Stimulated activated CD4-positive, alpha-beta T cell treated with anti-CD3 and anti-CD28 coated beads, Interleukin-1b, Interleukin-23, amount 100 ng/mL, for 1 hour (primary cell): ENCODE measurements around the gene CLEC16A.
"Not testable (repeated sequence)": the region's sequence is repeated elsewhere in the genome, so short reads cannot be mapped to it uniquely, and the experiment has no call there.

Experiments used
- DNase-seq, 2 donors: peaks; one replicate each; pipeline ENCODE4 v3.0.0-alpha.2; 2020; ENCODE audit warnings: low read depth in 2 of 2

The CLEC16A gene

DNA sequence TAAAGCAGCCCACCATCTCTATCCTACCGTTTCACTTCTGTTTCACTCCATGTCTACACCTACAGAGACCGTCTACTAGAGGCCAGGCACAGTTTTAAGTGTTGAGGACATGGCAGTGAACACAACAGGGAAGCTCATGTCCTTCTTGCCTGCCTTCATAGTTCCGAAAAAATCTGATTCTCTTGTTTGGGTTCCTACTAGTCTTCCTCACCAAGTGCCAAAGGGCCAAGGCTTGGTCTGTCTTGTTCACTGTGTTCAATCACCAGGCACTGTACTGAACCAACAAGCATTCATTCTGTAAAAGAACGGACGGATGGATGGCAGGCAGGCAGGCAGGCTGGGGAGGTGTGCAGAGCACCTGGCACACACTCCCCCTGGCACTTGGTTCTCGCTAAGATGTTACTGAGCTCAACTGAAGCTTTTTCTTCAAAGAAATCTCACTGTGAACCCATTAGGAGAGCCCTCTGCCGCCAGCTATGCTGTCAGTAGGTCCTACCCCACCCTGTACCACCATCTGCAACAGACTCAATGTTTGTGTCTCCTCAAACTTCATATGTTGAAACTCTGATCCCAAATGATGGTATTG lies 4.6 kb upstream of the CLEC16A start:
- DNase-seq: no peak

DNA sequence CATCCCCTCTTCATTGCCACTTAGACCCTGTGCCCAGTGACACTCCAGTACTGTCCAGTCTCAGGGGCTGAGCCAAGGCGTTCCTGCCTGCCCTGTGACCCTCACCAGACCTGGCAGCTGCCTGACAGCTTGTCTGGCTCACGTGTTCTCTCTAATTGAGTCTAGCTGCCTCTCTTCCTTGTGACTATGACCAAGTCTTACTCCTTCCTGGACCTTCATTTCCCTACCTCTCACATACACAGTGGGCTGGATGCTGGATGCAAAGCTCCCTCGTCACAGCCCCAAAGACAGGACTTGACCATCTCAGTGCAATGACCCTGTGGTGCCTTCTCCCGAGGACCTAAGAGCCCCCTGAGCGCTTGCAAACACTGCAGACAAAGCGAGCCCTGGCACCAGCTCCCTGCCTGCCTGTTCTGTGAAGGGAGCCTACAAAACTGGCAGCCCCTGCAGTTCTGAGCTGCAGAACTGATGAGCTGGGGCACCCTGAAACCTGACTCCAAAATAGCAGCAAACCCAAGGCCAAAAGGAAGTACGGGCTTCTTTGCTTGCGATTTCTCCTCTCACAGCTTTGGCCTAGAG lies 3.8 kb upstream of the CLEC16A start:
- no peak for DNase-seq

DNA sequence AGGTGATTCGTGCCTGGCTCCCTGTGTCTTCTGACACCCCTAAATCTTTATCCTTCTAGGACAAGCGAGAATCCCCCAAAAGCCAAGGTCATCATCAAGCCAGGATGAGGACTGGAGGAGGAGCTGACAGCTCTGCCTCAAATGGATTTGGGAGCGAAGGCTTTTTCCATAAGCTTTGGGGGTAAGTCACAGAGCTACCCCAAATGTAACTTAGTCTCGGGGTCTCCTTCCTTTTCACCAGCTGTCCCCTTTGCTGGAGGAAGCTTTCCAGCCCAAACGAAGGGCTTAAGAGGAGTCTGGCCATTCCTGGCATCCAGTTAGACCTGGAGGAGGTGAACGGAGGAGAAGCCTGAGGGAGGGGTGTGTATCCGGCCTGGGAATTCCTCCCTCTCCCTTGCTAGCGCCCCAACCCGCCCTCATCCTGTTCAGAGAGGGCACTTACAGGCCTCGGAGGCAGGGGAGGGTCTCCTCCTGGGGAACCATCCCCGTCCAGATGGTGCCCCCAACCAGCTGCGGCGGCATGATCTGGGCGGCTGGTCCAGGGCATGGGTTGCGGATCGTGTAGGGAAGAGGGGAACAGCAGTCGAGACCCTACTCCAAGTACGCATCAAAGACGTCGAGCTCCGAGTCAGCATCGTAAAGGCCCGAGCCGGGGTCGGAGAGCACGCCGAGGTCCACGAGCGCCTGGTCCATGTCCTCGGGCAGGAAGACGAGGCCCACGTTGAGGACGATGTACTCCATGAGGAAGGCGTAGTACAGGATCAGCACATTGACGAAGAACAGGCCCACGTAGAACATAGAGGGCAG lies 3.0 kb upstream of the CLEC16A start:
- DNase-seq: no peak

DNA sequence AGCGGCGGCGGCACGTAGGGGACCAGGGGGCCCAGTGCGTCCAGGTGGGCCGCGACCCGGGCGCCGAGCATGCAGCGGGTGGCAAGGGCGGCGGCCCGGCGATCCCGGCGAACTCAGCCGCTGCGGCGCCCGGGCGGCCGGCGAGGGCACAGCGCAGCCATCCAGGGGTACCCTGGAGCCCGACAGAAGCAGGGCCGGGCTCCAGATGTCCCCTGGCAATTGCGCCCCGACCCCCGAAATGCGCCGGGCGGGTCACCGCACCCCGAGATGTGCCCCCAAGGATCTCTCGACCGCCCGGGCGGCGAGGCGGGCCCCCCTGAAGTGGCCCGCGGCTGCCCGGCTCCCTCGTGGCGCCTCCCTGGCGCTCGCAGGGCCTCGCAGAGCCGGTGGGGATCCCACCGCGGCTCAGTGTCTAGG lies 2.4 kb upstream of the CLEC16A start:
- not testable (repeated sequence) for DNase-seq

DNA sequence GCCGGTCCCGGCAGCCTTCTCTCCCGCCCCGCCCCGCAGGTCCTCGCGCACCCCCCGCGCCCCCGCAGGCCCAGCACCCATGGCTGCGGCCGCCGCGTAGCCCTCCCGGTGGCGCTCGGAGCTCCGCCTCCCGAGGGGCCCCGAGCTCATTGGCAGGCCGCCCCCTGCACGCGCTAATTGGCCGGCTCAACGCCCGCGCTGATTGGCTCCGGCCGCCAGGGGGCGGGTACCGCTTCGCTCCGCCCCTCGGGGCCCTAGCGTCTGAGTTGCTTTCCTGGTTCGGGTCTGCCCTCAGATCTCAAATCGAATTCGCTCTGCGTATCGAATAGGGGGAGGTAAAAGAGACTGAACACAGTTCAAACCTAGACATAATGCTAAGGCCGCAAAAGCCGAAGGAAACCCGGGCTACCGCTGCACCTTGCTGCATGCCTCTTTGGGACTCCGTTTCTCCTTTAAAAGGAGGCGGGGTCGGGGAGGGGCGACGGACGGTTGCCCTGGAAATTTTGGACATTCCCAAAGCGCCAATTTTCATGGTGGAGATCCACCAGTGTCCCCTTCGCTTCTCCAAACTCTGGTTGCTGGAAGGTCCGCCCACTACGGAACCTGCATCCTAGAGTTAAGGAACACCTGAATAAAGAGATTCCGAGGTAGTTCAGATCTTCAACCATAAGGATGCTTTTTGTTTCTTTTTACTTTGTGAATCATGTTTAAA lies 1.9 kb upstream of the CLEC16A start, which contains the start of gene DEXI:
Gene DEXI (minus strand): TSS at position 117 of the 712 bp plus-strand sequence. CDS start 463 bp downstream, outside the sequence.
- DNase-seq: peak; percentile 88 to 89

DNA sequence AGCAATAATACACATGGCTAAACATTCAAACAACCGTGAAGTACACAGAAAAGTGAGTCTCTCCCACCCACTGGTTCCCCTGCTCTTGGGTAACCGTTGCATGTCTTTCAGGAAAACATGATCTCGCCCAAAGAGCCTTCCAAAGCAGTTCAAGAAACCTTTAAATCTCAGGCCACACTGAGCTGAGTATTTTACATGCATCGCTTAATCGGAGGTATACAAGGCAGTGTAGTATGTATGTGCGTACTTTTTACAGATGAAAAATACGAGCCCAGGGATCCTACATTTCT lies 1.4 kb upstream of the CLEC16A start:
- no peak for DNase-seq

DNA sequence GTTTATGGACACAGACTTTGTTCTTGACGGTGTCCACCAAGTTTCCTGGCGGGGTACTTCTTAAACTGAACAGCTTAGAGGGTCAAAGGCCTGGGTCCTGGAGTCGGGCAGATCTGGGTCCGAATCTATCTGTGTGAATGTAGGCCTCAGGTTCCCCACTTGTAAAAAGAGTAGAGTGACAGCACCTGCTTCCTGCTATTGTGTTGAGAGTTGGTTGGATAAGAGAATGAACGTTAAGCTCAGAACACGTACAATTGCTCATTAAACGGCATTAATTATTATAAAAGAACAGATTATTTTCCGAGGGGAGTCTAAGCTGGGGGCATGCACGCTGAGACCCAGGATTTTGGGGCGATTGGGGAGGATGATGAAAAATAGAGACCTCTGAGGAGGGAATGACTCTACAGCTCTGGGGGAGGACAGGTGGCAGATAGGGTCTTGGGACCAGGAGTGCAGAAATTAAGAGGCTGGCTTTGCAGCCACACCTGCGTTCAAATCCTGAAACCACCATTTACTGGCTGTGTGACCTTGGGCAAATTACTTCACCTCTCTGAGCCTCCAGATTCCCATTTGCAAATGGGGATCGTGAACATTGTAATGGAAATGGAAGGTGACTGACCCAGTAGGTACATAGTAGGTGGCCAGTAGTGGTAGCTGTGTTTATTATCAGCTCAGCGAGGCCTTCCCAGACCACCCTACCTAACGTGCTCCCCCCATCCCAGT lies 862 bp downstream of the CLEC16A start:
- no peak for DNase-seq

DNA sequence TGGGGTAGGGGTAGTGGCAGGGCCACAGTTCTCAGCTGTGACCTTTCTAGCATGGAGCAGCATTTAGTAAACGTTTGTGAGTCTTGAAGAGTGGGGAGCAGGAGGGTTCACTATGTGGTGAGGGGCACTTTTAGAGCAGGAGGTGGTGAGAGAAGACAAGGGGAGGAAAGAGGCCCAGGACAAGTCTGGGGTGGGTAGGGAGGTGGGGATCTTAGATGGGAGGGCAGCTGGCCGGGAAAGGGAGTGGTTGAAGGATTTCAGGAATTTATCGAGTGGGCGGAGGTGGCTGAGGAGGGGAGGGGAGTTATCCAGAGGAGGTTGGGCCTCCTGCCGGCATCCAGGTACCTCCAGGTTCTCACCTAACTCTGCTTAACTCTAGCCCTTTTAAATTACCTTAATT lies 1.9 kb downstream of the CLEC16A start:
- no peak for DNase-seq

DNA sequence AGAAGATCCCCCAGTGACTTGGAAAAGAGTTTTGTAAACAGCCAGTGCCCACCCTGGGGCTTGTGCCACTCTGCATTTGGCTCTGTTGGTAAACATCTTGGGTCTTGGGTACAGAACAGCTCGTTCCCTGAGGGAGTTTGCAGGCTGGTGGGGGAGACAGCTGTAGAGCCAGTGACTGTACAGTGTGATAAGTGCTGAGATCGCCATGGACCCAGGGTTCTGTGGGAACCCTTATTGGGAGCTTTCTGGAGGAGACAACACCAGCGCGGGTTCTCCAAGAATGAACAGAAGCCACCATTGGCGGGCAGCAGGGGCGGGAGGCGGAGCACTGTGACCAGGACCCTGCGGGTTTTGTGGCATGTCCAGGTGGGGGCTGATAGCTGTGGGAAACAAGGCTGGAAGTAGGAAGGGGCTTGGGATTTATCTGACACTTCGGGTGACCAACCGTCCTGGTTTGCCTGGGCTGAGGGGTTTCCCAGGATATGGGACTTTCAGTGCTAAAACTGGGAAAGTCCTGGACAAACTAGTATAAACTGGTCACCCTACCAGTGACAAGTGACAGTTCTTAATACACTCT lies 2.9 kb downstream of the CLEC16A start:
- DNase-seq: no peak

DNA sequence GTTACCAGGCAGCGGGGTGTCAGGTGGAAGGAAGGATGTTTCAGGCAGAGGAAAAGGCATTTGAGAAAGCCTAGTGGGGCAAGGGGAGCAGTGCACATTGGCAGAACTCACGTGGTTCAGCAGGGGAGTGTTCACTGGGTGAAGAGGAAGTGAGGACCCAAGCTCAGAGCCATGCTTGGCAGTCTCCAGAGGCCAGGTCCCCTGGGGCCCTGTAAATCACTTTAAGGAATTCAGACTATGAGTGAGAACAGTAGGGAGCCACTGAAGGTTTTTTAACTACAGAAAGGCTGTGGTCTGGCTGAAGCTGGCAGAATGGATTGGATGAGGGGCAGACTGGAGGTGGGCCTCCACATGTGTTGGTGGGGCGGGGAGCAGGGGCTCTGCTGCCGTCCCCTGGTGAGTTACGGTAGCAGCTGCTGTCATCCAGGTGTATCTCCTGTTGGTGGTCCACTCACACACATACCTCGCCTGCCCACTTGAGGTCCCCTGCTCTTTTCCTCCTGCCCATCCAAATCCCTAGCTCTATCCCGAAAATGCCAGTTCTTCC lies 5.1 kb downstream of the CLEC16A start:
- no peak for DNase-seq

DNA sequence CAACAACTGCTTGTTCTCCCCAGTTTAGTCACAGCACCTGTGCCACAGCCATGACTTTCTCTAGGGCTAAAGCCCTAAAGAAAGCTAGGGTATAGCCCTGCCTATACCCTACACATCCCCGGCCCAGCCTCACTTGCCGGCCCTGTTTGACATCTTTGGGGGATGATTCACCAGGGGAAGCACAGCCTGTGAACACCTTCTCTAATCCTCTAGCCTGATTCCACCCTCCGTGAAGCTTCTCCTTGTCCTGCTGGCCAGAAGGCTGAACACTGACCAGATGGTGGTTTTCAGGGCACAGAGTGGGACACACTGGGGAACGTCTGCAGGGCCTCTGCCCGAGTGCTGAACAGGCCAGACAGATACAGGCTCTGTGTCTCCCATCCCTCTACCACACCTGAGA lies 6.0 kb downstream of the CLEC16A start:
- DNase-seq: no peak

DNA sequence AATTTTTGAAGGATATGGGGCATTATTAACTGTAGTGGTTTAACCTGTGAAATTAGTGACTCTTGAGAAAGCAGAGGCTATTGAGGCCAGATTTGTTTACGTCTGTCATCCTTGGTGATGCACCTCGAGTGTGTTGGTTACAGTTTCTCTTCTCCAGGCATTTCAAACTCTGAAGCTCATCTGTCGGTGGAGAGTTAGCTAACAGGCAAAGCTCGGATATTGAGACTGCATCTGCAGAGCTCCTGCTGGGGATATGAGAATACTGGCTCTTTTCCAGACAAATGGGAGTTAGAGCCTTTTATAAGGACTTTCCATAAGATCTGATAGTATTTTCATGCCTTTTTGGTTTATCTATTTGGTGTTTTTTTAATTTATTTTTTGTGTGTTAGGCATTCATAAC lies 6.7 kb downstream of the CLEC16A start:
- DNase-seq: no peak

DNA sequence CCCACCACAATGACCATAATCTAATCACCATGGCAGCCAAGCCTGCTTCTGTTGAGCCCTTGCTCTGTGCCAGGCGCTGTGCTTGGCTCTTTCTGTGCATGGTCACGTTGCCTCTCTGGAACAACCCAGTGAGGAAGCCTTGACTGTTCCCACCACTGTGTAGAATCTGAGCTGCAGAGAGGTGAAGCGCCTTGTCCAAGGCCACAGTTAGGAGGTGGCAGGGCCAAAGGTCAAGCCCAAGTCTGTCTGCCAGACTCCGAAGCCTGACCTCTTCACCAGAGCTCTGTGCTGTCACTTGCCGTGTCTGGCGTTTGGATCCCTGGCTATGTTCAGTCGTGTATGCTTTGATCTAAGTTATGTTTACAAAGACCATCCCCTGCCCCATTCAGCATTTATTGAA lies 10.5 kb downstream of the CLEC16A start:
- DNase-seq: no peak

DNA sequence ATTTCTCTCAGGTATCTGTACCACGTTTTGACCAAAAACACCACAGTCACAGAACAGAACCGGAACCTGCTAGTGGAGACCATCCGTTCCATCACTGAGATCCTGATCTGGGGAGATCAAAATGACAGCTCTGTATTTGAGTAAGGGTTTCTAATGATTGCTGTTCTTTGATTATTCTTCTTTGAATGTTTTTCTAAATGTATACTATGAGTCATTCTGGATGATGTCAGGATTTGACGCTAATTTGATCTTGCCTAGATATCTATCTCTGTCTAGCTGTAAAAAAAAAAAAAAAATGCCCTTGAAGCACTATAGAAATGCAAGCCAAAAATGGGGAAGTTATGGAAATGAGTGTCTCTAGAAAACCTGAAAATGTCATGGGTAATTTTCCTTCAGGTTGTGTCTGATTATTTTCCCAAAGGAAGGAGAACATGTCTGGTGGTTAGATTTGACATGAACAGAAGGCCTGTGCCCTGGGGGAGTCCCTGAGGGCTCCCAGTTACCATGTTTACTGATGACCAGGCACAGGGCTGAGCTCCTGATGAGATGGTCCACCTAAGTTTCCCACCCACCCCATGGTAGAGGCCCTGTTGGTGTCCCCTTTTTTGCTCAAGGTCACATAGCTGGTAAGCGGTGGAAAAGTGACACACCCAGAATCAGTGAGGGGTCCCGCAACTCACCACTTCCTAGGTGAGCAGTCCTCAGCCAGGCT lies 13.6 kb downstream of the CLEC16A start:
- no peak for DNase-seq

DNA sequence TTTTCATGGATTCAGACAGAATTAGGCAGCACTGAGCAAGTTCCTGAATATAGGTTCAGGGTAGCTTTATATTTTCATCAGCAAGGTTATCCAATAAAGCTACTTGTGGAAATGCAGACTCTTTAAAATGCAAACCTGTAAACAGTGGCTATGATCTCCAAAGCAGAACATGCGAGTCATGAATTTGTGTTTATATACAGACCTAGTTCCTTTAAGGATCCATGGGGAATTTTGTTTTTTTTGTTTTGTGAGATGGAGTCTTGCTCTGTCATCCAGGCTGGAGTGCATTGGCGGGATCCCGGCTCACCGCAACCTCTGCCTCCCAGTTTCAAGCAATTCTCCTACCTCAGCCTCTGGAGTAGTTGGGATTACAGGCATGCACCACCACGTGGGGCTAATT lies 14.8 kb downstream of the CLEC16A start:
- no peak for DNase-seq

DNA sequence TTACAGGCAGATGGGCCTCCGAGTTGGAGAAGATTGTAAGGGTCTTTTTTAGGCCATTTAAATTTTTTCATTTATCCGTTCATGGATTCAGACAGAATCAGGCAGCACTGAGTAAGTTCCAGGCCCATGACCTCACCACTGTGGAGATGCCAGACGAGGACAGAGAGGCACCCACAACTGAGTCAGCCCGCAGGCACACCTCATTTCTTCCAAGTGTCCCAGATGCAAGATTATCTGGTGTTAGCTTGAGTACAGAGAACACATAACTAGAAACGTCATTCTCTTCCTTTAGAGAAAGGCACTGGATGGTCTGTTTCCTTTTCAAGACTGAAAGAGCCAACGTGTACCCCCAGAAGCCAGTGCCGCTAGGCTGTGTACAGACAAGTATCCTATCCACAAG lies 16.9 kb downstream of the CLEC16A start:
- DNase-seq: no peak

DNA sequence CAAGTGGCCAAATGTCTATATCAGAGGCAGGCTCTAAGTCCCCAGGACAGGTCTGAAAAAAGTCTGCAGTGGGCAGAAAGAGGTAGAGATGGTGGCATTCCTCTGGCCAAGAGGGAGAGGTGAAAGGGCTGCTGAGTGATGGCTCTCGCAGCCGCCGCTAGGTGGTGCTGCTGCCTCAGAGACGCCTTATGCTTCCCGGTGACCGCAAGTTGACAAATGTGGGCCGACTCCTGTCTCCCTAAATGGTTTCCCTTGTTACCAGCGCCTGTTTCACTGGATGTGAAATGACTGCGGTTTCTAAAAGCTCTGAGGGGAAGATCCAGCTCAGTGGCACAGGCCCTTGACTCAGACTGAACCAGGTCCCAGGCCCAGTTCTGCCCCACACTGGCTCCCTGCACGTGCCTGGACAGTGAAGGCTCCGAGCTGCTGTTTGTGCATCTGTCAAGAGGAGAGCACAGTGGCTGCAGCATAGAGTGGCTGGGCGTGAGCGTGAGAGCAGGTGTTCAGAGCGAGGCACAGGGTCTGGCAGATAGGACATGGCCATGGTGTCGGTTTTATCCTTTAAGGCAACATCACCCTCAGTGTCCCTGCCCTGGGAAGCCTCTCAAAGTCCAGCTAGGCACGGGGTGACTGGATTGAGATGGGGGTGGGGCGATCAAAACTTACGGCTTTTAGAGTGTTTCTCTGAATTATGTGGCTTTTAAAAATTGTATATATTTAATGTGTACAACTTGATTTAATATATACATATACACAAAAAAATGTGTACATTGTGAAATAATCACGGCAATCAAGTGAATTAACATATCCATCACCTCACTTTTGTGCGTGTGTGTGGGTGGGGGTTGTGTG lies 19.9 kb downstream of the CLEC16A start:
- peak; percentile 61 to 71 for DNase-seq

DNA sequence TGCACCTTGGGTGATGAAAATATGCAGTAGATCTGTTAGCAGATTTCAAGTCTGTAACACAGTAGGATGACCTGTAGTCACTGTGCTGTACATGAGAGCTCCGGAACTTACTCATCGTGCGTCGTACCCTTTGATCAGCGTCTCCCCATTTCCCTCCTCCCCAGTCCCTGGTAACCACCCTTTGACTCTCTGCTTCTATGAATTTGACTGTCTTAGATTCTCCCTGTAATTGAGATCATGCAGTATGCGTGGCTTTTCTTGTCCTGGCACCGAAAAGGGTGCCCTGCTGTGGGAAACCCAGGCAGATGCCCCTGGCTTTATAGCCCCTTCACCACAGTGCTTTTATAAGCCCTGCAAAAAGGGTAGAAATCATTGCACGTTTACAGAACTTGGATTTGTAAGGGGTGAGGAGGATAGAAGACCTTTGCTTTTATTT lies 20.5 kb downstream of the CLEC16A start:
- peak; percentile 29 to 30 for DNase-seq

DNA sequence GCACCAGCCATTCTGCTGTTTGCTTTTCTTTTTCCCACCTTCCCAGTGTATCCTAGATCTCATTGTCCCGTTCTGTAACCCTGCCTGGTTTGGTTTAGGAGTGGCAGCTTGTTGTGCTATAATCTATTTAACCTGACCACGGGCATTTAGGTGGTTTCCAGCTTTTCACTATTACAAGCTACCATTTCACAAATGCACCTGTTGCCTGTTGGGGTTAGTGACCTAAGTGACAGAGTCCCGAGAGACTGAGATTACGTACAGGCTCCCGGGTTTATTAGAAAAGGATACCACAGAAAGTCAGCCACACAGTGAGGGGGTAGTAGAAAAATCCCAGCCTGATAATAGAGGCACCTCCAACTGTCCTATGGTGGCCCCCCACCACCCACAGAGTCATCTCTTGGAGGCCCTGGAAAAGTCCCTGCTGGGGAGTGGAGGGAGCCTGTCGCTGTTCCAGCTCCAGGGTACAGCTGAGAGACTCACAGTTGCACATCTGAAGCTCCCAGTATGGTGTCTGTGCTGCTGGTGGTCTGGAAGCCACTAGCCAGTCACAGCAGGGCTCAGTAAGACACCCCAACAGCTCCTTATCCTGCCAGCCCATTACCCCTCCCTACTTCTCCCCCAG lies 21.2 kb downstream of the CLEC16A start:
- DNase-seq: no peak
